GM23248 (cell line): ENCODE data around the gene DUSP28. TPM values are rescaled to one million over a fixed set of nuclear protein-coding genes. Genes with fewer than 3 reads are reported as not detected.

Source experiments
- DNase-seq: peaks from one replicate; pipeline ENCODE4 v3.0.0-alpha.2; 2015
- H2AFZ ChIP-seq: fragments of 200-600 bp; sonication (generic); 2 replicates; pipeline ENCODE4 v1.6.1; 2016; ENCODE audit warnings: antibody characterized with exemption
- H3F3A ChIP-seq: fragments of 200-600 bp; sonication (generic); 2 replicates; pipeline ENCODE4 v1.6.1; 2016; ENCODE audit warnings: mild to moderate bottlenecking, antibody characterized with exemption, mixed run types; ENCODE audit not compliant: insufficient read depth
- H3K27ac ChIP-seq: fragments of 200-600 bp; sonication (generic); 2 replicates; pipeline ENCODE4 v1.5.1; 2016; ENCODE audit warnings: mild to moderate bottlenecking
- H3K27me3 ChIP-seq: fragments of 200-600 bp; sonication (generic); replicated peaks from 2 replicates; pipeline ENCODE4 v1.6.1; 2016; ENCODE audit warnings: mild to moderate bottlenecking; ENCODE audit not compliant: insufficient read depth
- H3K36me3 ChIP-seq: fragments of 200-600 bp; sonication (generic); 2 replicates; pipeline ENCODE4 v1.6.1; 2016; ENCODE audit warnings: low read depth, mild to moderate bottlenecking
- H3K4me1 ChIP-seq: fragments of 200-600 bp; sonication (generic); 2 replicates; pipeline ENCODE4 v1.6.1; 2016; ENCODE audit warnings: mild to moderate bottlenecking; ENCODE audit not compliant: insufficient read depth
- H3K4me2 ChIP-seq: fragments of 200-600 bp; sonication (generic); one replicate; pipeline ENCODE4 v1.6.1; 2016; ENCODE audit warnings: mild to moderate bottlenecking; ENCODE audit not compliant: unreplicated experiment
- H3K4me3 ChIP-seq: fragments of 200-600 bp; sonication (generic); 2 replicates; pipeline ENCODE4 v1.5.1; 2016; ENCODE audit warnings: mild to moderate bottlenecking
- H3K79me2 ChIP-seq: fragments of 200-600 bp; sonication (generic); 2 replicates; pipeline ENCODE4 v1.6.1; 2016; ENCODE audit warnings: mild to moderate bottlenecking; ENCODE audit not compliant: insufficient read depth
- H3K9ac ChIP-seq: fragments of 200-600 bp; sonication (generic); 2 replicates; pipeline ENCODE4 v1.6.1; 2016; ENCODE audit warnings: mild to moderate bottlenecking
- H3K9me2 ChIP-seq: fragments of 200-600 bp; sonication (generic); 2 replicates; pipeline ENCODE4 v1.6.1; 2016; ENCODE audit warnings: mixed run types, mild to moderate bottlenecking, moderate library complexity; ENCODE audit not compliant: insufficient read depth
- H3K9me3 ChIP-seq: fragments of 200-600 bp; sonication (generic); one replicate; pipeline ENCODE4 v1.6.1; 2017; ENCODE audit warnings: low read depth
- H4K20me1 ChIP-seq: fragments of 200-600 bp; sonication (generic); 2 replicates; pipeline ENCODE4 v1.6.0; 2016; ENCODE audit not compliant: insufficient read depth
- EZH2 ChIP-seq: fragments of 200-600 bp; sonication (generic); IDR thresholded peaks from 2 replicates; pipeline ENCODE4 v1.6.1; 2018; ENCODE audit warnings: antibody characterized with exemption, mild to moderate bottlenecking; ENCODE audit not compliant: insufficient read depth, poor library complexity, severe bottlenecking
- EZH2phosphoT487 ChIP-seq: fragments of 200-600 bp; sonication (generic); IDR thresholded peaks from 2 replicates; pipeline ENCODE4 v1.6.1; 2018; ENCODE audit warnings: antibody characterized with exemption, moderate library complexity, mild to moderate bottlenecking, low read depth; ENCODE audit not compliant: insufficient read depth
- WGBS, 2 experiments: methylation state at CpG; one replicate each; pipeline ENCODE4 v1.1.6; 2015 to 2017; ENCODE audit warnings: low lambda C conversion rate in 2 of 2, low coverage in 1 of 2; ENCODE audit errors: missing lambda C conversion rate in 2 of 2; 5-methylcytosine and 5-hydroxymethylcytosine counted together
- in situ Hi-C: fragments of 300-500 bp; cut with MboI; formaldehyde crosslinking; loops from 2 replicates; pipeline ENCODE4 v1.15.0; 2020
- polyA plus RNA-seq: library from polyadenylated mRNA; unstranded; fragments of >200 nt; fragmentation: Nextera tagmentation; extraction: Ambion mirVana; gene quantifications from 2 replicates; pipeline ENCODE4 v1.2.1, GENCODE V29; 2016
- total RNA-seq: library from RNA; depleted of rRNA; stranded (reverse); fragments of >200 nt; shearing (Covaris generic); gene quantifications from 2 replicates; pipeline ENCODE4 v1.2.3, GENCODE V29; 2014

Gene DUSP28
- total and polyA plus RNA-seq, 2 experiments from 2014 or later, result 3.2 to 4.9 TPM

GRCh38 chr2:240522406-240522805 lies 37.8 kb upstream of the DUSP28 start:
- no peak for DNase-seq
- H3K9me2 ChIP-seq, result no peaks in the 10 kb centered on the region
- no peaks in the 10 kb centered on the region for H4K20me1 ChIP-seq
- no peak overlapping the region for H2AFZ ChIP-seq
- no peak overlapping the region for H3K9ac ChIP-seq
- no peak for TF ChIP-seq EZH2
- no peak for TF ChIP-seq EZH2phosphoT487
- H3K27me3 ChIP-seq, result no peaks in the 10 kb centered on the region
- in situ Hi-C loops, result no loop called here
- no peak overlapping the region for H3K27ac ChIP-seq
- no peak overlapping the region for H3K4me3 ChIP-seq
- no peaks in the 10 kb centered on the region for H3K79me2 ChIP-seq
- peaks cover 7% of the 10 kb centered on the region; the same call in 1 of the 2 replicates for H3K4me1 ChIP-seq
- 84 to 85% methylated on average over 12 of the region's 12 CpGs for WGBS, 2 experiments
- H3K4me2 ChIP-seq, result no peak overlapping the region
- no peaks in the 10 kb centered on the region for H3F3A ChIP-seq
- H3K9me3 ChIP-seq, result no peaks in the 10 kb centered on the region
- H3K36me3 ChIP-seq, result no peaks in the 10 kb centered on the region

- H3K27ac ChIP-seq, result no peak overlapping the region
- H3K36me3 ChIP-seq, result no peaks in the 10 kb centered on the region
- in situ Hi-C loops, result no loop called here
- no peak overlapping the region for H3K4me2 ChIP-seq
- H3K9ac ChIP-seq, result no peak overlapping the region
- H3K9me2 ChIP-seq, result no peaks in the 10 kb centered on the region
- H3K9me3 ChIP-seq, result no peaks in the 10 kb centered on the region
- no peak for TF ChIP-seq EZH2
- TF ChIP-seq EZH2phosphoT487, result no peak
- 97 to 98% methylated on average over 30 to 32 of the region's 32 CpGs for WGBS, 2 experiments
- H3K4me1 ChIP-seq, result peaks cover 7% of the 10 kb centered on the region; the same call in 1 of the 2 replicates
- H2AFZ ChIP-seq, result no peak overlapping the region
- no peaks in the 10 kb centered on the region for H3K27me3 ChIP-seq
- H4K20me1 ChIP-seq, result no peaks in the 10 kb centered on the region
- no peak overlapping the region for H3K4me3 ChIP-seq
- no peak for DNase-seq
- no peaks in the 10 kb centered on the region for H3F3A ChIP-seq
- H3K79me2 ChIP-seq, result no peaks in the 10 kb centered on the region
Measured at GRCh38 chr2:240523451-240524281, 36.5 kb upstream of the DUSP28 start.

- no peak for TF ChIP-seq EZH2
- TF ChIP-seq EZH2phosphoT487, result no peak
- Histone ChIP-seq H3K4me2 (no peak overlapping the region), H3K9me3 (no peaks in the 10 kb centered on the region), H3K4me1 (no peaks in the 10 kb centered on the region), H3K27ac (no peak overlapping the region), H2AFZ (no peak overlapping the region), H3K27me3 (no peaks in the 10 kb centered on the region), H4K20me1 (no peaks in the 10 kb centered on the region), H3K79me2 (no peaks in the 10 kb centered on the region), H3K9ac (no peak overlapping the region), H3K9me2 (no peaks in the 10 kb centered on the region), H3F3A (no peaks in the 10 kb centered on the region), H3K4me3 (no peak overlapping the region), H3K36me3 (no peaks in the 10 kb centered on the region)
- no peak for DNase-seq
- in situ Hi-C loops, result no loop called here
- 77 to 80% methylated on average over 8 of the region's 8 CpGs for WGBS, 2 experiments
Measured at GRCh38 chr2:240524963-240525718, 35.0 kb upstream of the DUSP28 start.

- H3K9me3 ChIP-seq, result no peaks in the 10 kb centered on the region
- no peaks in the 10 kb centered on the region for H3F3A ChIP-seq
- no peak overlapping the region for H3K4me3 ChIP-seq
- H3K79me2 ChIP-seq, result no peaks in the 10 kb centered on the region
- DNase-seq, result no peak
- TF ChIP-seq EZH2, result no peak
- TF ChIP-seq EZH2phosphoT487, result no peak
- in situ Hi-C loops, result no loop called here
- WGBS, 2 experiments, result 88 to 94% methylated on average over 6 of the region's 6 CpGs
- H3K27me3 ChIP-seq, result no peaks in the 10 kb centered on the region
- H3K4me1 ChIP-seq, result no peaks in the 10 kb centered on the region
- no peaks in the 10 kb centered on the region for H4K20me1 ChIP-seq
- no peak overlapping the region for H3K27ac ChIP-seq
- no peaks in the 10 kb centered on the region for H3K36me3 ChIP-seq
- no peak overlapping the region for H3K4me2 ChIP-seq
- H2AFZ ChIP-seq, result no peak overlapping the region
- no peaks in the 10 kb centered on the region for H3K9me2 ChIP-seq
- H3K9ac ChIP-seq, result no peak overlapping the region
Measured at GRCh38 chr2:240525802-240526201, 34.4 kb upstream of the DUSP28 start.
